K562 (cell line): Measurements from ENCODE around the gene CSAD. TPM values are rescaled to one million over a fixed set of nuclear protein-coding genes. Genes with fewer than 3 reads are reported as not detected.

Experiments used
- ARID1B ChIP-seq: fragments of 450-650 bp; IDR thresholded peaks from 2 replicates; pipeline ENCODE4 v1.6.1; 2016; ENCODE audit warnings: antibody characterized with exemption, mild to moderate bottlenecking, inconsistent platforms
- ARNT ChIP-seq, 2 experiments: fragments of 450-650 bp; IDR thresholded peaks; 2 replicates each; pipeline ENCODE4 v1.6.1; 2016; ENCODE audit warnings: mild to moderate bottlenecking in 1 of 2
- CEBPG ChIP-seq, 3 experiments: fragments of 200-800 bp in 1 of 3; sonication (Bioruptor generic) in 1 of 3; sonication (generic) in 1 of 3; formaldehyde crosslinking in 1 of 3; IDR thresholded peaks in 2 of 3; conservative IDR thresholded peaks in 1 of 3; 2 replicates each; pipeline versions ENCODE4 v1.6.1 to v1.8.0; 2016 to 2022; ENCODE audit warnings: missing compliant biosample characterization in 2 of 3, missing genetic modification characterization in 2 of 3, mild to moderate bottlenecking in 1 of 3, missing genetic modification reagents in 1 of 3
- FIP1L1 ChIP-seq: fragments of 200-400 bp; formaldehyde crosslinking; IDR thresholded peaks from 2 replicates; pipeline ENCODE4 v1.6.1; 2018; ENCODE audit warnings: mild to moderate bottlenecking, low read depth, low read length; ENCODE audit not compliant: poor library complexity, severe bottlenecking
- ID3 ChIP-seq, 2 experiments: fragments of 250-450 bp in 1 of 2; fragments of 450-650 bp in 1 of 2; sonication (Bioruptor Pico) in 1 of 2; IDR thresholded peaks; 2 replicates each; pipeline versions ENCODE4 v1.6.1 to v1.8.0; 2016 to 2021; ENCODE audit warnings: mild to moderate bottlenecking in 2 of 2, moderate library complexity in 2 of 2, missing compliant biosample characterization in 1 of 2, missing genetic modification characterization in 1 of 2
- JUND ChIP-seq, 2 experiments: IDR thresholded peaks; 2 replicates in 1 of 2; 3 replicates in 1 of 2; pipeline ENCODE4 v1.6.1; 2011; ENCODE audit warnings: borderline replicate concordance in 2 of 2, low read depth in 2 of 2, low read length in 2 of 2, improper control_type of control experiment in 1 of 2, missing biosample characterization in 1 of 2, missing genetic modification characterization in 1 of 2, missing genetic modification reagents in 1 of 2
- KAT7 ChIP-seq: sonication (generic); formaldehyde crosslinking; IDR thresholded peaks from 2 replicates; pipeline ENCODE4 v1.8.0; 2022; ENCODE audit warnings: missing genetic modification reagents, mild to moderate bottlenecking, borderline replicate concordance
- KLF10 ChIP-seq: fragments of 250-450 bp; sonication (Bioruptor Pico); IDR thresholded peaks from 2 replicates; pipeline ENCODE4 v1.6.1; 2021; ENCODE audit warnings: matching md5 sums
- LCOR ChIP-seq: sonication (generic); formaldehyde crosslinking; IDR thresholded peaks from 2 replicates; pipeline ENCODE4 v1.8.0; 2022; ENCODE audit warnings: mild to moderate bottlenecking, missing genetic modification reagents
- MCM3 ChIP-seq: fragments of 450-650 bp; IDR thresholded peaks from 2 replicates; pipeline ENCODE4 v1.6.1; 2016
- NCOA1 ChIP-seq: fragments of 450-650 bp; IDR thresholded peaks from 2 replicates; pipeline ENCODE4 v1.6.1; 2016; ENCODE audit warnings: low read depth
- NR2F6 ChIP-seq: fragments of 450-650 bp; formaldehyde crosslinking; IDR thresholded peaks from 2 replicates; pipeline ENCODE4 v1.4.0; 2020; ENCODE audit warnings: mild to moderate bottlenecking
- PHF8 ChIP-seq: fragments of 200-600 bp; sonication (generic); IDR thresholded peaks from 2 replicates; pipeline ENCODE4 v1.6.1; 2012; ENCODE audit warnings: mixed run types, mild to moderate bottlenecking, inconsistent platforms, low read length, moderate library complexity, borderline replicate concordance
- RBM17 ChIP-seq: fragments of 200-400 bp; formaldehyde crosslinking; IDR thresholded peaks from 2 replicates; pipeline ENCODE4 v1.6.1; 2017; ENCODE audit warnings: low read depth, mild to moderate bottlenecking, low read length, borderline replicate concordance
- RHOXF2B ChIP-seq: fragments of 250-450 bp; sonication (Bioruptor Pico); conservative IDR thresholded peaks from 2 replicates; pipeline ENCODE4 v1.5.1; 2021
- SMAD4 ChIP-seq: fragments of 250-450 bp; sonication (Bioruptor Pico); conservative IDR thresholded peaks from 2 replicates; pipeline ENCODE4 v1.8.0; 2021; ENCODE audit warnings: inconsistent platforms, mild to moderate bottlenecking, moderate library complexity
- TEAD1 ChIP-seq, 2 experiments: fragments of 450-650 bp in 1 of 2; sonication (generic) in 1 of 2; formaldehyde crosslinking; IDR thresholded peaks; 2 replicates each; pipeline versions ENCODE4 v1.4.0 to v1.8.0; 2020 to 2022; ENCODE audit warnings: mild to moderate bottlenecking in 2 of 2, missing genetic modification reagents in 1 of 2
- ZFX ChIP-seq: sonication (generic); formaldehyde crosslinking; IDR thresholded peaks from 2 replicates; pipeline ENCODE4 v1.8.0; 2022; ENCODE audit warnings: mild to moderate bottlenecking, missing genetic modification reagents, moderate library complexity
- ZNF121 ChIP-seq: sonication (generic); formaldehyde crosslinking; conservative IDR thresholded peaks from 2 replicates; pipeline ENCODE4 v1.8.0; 2022; ENCODE audit warnings: missing genetic modification reagents
- ZNF507 ChIP-seq: conservative IDR thresholded peaks from 2 replicates; pipeline ENCODE4 v1.6.1; 2017; ENCODE audit warnings: missing genetic modification characterization, missing compliant biosample characterization
- ZSCAN29 ChIP-seq: fragments of 450-650 bp; IDR thresholded peaks from 2 replicates; pipeline ENCODE4 v1.6.1; 2017
- polyA plus RNA-seq, 8 experiments: library from polyadenylated mRNA; depleted of rRNA in 4 of 8; stranded (reverse) in 5 of 8; unstranded in 3 of 8; fragments of >200 nt; fragmentation: Nextera tagmentation in 2 of 8; fragmentation: Illumina TruSeq in 1 of 8; extraction: Ambion mirVana in 2 of 8; extraction: Trizol in 1 of 8; gene quantifications; 2 replicates each; pipeline versions ENCODE4 v1.2.1 to v1.2.3, GENCODE V29; 2011 to 2014; ENCODE audit warnings: inconsistent platforms in 1 of 8, missing spikeins in 1 of 8
- total RNA-seq, 7 experiments: library from RNA; depleted of rRNA in 6 of 7; stranded (reverse); fragments of >200 nt in 6 of 7; fragmentation: Illumina TruSeq in 2 of 7; extraction: Trizol in 2 of 7; gene quantifications; 2 replicates each; pipeline versions ENCODE4 v1.2.1 to v1.2.3, GENCODE V29; 2011 to 2021; ENCODE audit warnings: low replicate concordance in 1 of 7
- TF ChIP-seq, protein P1 (sequence below): sonication (generic); formaldehyde crosslinking; IDR thresholded peaks from 2 replicates; pipeline ENCODE4 v1.8.0; 2022; ENCODE audit warnings: missing genetic modification reagents, mild to moderate bottlenecking, moderate library complexity, borderline replicate concordance

CSAD gene
- total and polyA plus RNA-seq, 9 of the 15 experiments (the other 6 are each of a cell fraction or from before 2014, with no cell fraction given): 1.8 to 19.6 (median 8.1) TPM

DNA sequence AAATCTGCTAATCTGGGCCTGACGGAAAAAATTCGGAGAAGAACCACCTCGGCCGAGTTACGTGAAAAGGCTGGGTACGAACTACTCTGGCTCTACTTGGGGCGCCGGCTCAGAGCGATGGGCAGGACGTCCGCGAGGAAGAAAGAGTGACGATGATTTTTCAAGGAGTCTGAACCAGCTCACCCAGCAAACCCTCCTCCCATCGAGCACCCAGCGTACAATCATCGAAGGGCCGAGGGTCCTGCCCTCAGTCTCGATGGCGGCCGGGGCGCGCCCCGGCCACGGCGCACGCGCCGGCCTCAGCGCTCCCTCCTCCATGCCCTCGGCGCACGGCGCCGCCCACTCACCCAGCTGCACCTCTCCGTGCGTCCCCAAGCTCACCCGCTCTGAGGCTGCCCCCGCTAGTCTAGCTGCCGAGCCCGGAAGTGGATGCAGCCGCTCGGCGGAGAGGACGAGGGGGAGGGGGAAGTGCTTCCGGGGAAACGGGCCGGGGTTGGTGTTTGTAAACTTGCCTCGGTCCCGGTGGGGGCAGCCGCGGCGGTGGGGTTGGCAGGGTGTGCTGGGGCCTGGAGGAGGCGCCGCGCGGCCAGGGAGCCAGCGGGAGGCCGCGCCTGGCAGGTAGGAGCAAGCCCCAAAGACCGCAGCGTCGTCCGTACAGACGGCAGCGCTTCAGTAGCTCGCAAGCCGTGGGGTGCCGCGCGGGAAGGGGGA lies at the start of gene CSAD, which contains the start of gene ZNF740 (continued):
- peak; percentile 91 for TF ChIP-seq FIP1L1
- no peak for TF ChIP-seq KAT7 (CRISPR knock-in tag)
- TF ChIP-seq NCOA1: no peak; the same call in 1 of the 2 replicates
- TF ChIP-seq ID3 (CRISPR knock-in tag; IDR thresholded peaks at IDR 0.05): no peak
- TF ChIP-seq ID3 (tag; IDR thresholded peaks at IDR 0.05): no peak
- TF ChIP-seq, protein P1, sequence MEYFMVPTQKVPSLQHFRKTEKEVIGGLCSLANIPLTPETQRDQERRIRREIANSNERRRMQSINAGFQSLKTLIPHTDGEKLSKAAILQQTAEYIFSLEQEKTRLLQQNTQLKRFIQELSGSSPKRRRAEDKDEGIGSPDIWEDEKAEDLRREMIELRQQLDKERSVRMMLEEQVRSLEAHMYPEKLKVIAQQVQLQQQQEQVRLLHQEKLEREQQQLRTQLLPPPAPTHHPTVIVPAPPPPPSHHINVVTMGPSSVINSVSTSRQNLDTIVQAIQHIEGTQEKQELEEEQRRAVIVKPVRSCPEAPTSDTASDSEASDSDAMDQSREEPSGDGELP: peak; percentile 97
- no peak for TF ChIP-seq RBM17
- TF ChIP-seq ZFX (CRISPR knock-in tag): peak; percentile 77
- no peak for TF ChIP-seq NR2F6
- TF ChIP-seq MCM3: no peak
- TF ChIP-seq ZNF507 (tag): no peak
- no peak for TF ChIP-seq LCOR (CRISPR knock-in tag)
- peak; percentile 79; the same call in 1 of the 2 replicates for TF ChIP-seq PHF8
- TF ChIP-seq RHOXF2B (CRISPR knock-in tag): no peak
- TF ChIP-seq CEBPG (CRISPR knock-in tag; IDR thresholded peaks at IDR 0.05): no peak
- TF ChIP-seq CEBPG (tag; conservative IDR thresholded peaks at IDR 0.05 in 1 of 2, IDR thresholded peaks at IDR 0.05 in 1 of 2): no peak
- peak; percentile 37 for TF ChIP-seq SMAD4 (CRISPR knock-in tag)
- TF ChIP-seq ZNF121 (CRISPR knock-in tag): no peak
- peak; percentile 55 for TF ChIP-seq JUND (IDR thresholded peaks at IDR 0.05; ENCODE audit: borderline replicate concordance, low read depth, low read length)
- TF ChIP-seq JUND (tag; IDR thresholded peaks at IDR 0.05; ENCODE audit: borderline replicate concordance, low read depth, low read length): peak; percentile 14; the same call in 1 of the 3 replicates
- TF ChIP-seq ZSCAN29: peak; percentile 84
- TF ChIP-seq ARNT (IDR thresholded peaks at IDR 0.05): no peak
- no peak for TF ChIP-seq KLF10 (CRISPR knock-in tag)
- no peak for TF ChIP-seq ARID1B
- 0 out of 4 replicates have a peak, but pooled peaks of 1 of the 2 experiments have one; percentile 46 for TF ChIP-seq TEAD1 (CRISPR knock-in tag; IDR thresholded peaks at IDR 0.05)
